HEK293 (cell line): Measurements from ENCODE around the gene BORCS6.

ENCODE experiments used
- CTCF ChIP-seq: fragments of 450-650 bp; formaldehyde crosslinking; IDR thresholded peaks from 2 replicates; pipeline ENCODE4 v1.5.1; 2016; ENCODE audit warnings: missing biosample characterization, missing genetic modification characterization
- GLI2 ChIP-seq: fragments of 450-650 bp; formaldehyde crosslinking; IDR thresholded peaks from 2 replicates; pipeline ENCODE4; 2017; ENCODE audit warnings: missing biosample characterization, missing genetic modification characterization, low read depth, borderline replicate concordance
- GLIS2 ChIP-seq: fragments of 450-650 bp; formaldehyde crosslinking; IDR thresholded peaks from 2 replicates; pipeline ENCODE4 v1.5.1; 2016; ENCODE audit warnings: missing biosample characterization, missing genetic modification characterization
- KLF10 ChIP-seq: fragments of 450-650 bp; IDR thresholded peaks from 2 replicates; pipeline ENCODE4 v1.5.1; 2018; ENCODE audit warnings: missing biosample characterization, mild to moderate bottlenecking, missing genetic modification characterization
- KLF9 ChIP-seq: fragments of 450-650 bp; formaldehyde crosslinking; IDR thresholded peaks from 2 replicates; pipeline ENCODE4 v1.5.1; 2016; ENCODE audit warnings: missing biosample characterization, missing genetic modification characterization, low read depth
- MYNN ChIP-seq: fragments of 450-650 bp; formaldehyde crosslinking; IDR thresholded peaks from 2 replicates; pipeline ENCODE4 v1.5.1; 2016; ENCODE audit warnings: missing biosample characterization, missing genetic modification characterization, borderline replicate concordance
- SP2 ChIP-seq: fragments of 450-650 bp; formaldehyde crosslinking; IDR thresholded peaks from 2 replicates; pipeline ENCODE4 v1.5.1; 2016; ENCODE audit warnings: missing biosample characterization, missing genetic modification characterization
- ZBTB1 ChIP-seq: fragments of 450-650 bp; formaldehyde crosslinking; IDR thresholded peaks from 2 replicates; pipeline ENCODE4 v1.5.1; 2016; ENCODE audit warnings: missing biosample characterization, missing genetic modification characterization
- ZNF112 ChIP-seq: fragments of 450-650 bp; formaldehyde crosslinking; IDR thresholded peaks from 2 replicates; pipeline ENCODE4 v1.5.0; 2017; ENCODE audit warnings: missing biosample characterization, missing genetic modification characterization
- ZNF114 ChIP-seq: fragments of 450-650 bp; formaldehyde crosslinking; IDR thresholded peaks from 2 replicates; pipeline ENCODE4 v1.5.0; 2017; ENCODE audit warnings: missing biosample characterization, missing genetic modification characterization
- ZNF214 ChIP-seq: fragments of 450-650 bp; formaldehyde crosslinking; IDR thresholded peaks from 2 replicates; pipeline ENCODE4 v1.5.1; 2017; ENCODE audit warnings: missing biosample characterization, mild to moderate bottlenecking, missing genetic modification characterization, borderline replicate concordance
- ZNF701 ChIP-seq: fragments of 450-650 bp; formaldehyde crosslinking; IDR thresholded peaks from 2 replicates; pipeline ENCODE4 v1.5.1; 2016; ENCODE audit warnings: missing biosample characterization, missing genetic modification characterization
- ZNF791 ChIP-seq: fragments of 450-650 bp; formaldehyde crosslinking; IDR thresholded peaks from 2 replicates; pipeline ENCODE4 v1.5.1; 2016; ENCODE audit warnings: missing biosample characterization, missing genetic modification characterization
- ZNF843 ChIP-seq: fragments of 450-650 bp; formaldehyde crosslinking; IDR thresholded peaks from 2 replicates; pipeline ENCODE4 v1.5.1; 2016; ENCODE audit warnings: missing biosample characterization, missing genetic modification characterization

DNA sequence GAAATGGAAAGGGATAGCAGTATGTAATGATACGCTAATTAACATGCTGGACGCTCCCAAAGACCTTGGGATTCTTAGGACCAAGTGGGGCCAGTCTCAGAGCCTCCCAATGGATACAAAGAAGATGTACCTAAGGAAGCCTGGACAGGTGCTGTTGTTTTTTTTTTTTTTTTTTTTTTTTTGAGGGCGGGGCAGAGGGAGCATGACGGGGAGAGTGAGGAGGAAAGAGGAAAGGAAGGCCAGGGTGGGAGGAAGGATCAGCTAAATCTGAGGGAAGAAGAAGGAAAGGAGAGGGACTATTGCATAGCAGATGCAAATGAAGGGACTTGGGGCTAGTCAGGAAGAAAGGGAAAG is 29.8 kb downstream of the BORCS6 start:
- TF ChIP-seq CTCF (tag by site-specific recombination) (no peak), ZNF114 (tag by site-specific recombination) (no peak), ZNF791 (tag by site-specific recombination) (no peak), ZNF843 (tag by site-specific recombination) (no peak), SP2 (no peak), ZNF701 (tag by site-specific recombination) (no peak), GLIS2 (tag by site-specific recombination) (no peak), ZBTB1 (tag by site-specific recombination) (no peak), ZNF112 (no peak), KLF9 (tag by site-specific recombination) (no peak), KLF10 (tag by site-specific recombination) (no peak), GLI2 (tag by site-specific recombination) (no peak), ZNF214 (tag by site-specific recombination) (no peak), MYNN (tag by site-specific recombination) (no peak)
